H1 (cell line): ENCODE data around the gene PECR. TPM values are rescaled to one million over a fixed set of nuclear protein-coding genes. Genes with fewer than 3 reads are reported as not detected.

ENCODE experiments used
- CTCF ChIA-PET: fragments of 300-600 bp; sonication (Branson Sonifier 250); formaldehyde crosslinking; loops from one replicate; lab custom pipeline; 2021; ENCODE audit not compliant: partially characterized antibody; lab: Charles Lee
- POLR2A ChIA-PET: fragments of 300-600 bp; sonication (Branson Sonifier 250); formaldehyde crosslinking; loops from one replicate; lab custom pipeline; 2021; ENCODE audit warnings: inconsistent platforms; ENCODE audit not compliant: partially characterized antibody; lab: Charles Lee
- DNase-seq, 2 experiments: peaks; one replicate each; pipeline versions ENCODE4 v3.0.0 to v3.0.0-alpha.2; 2010 to 2022; ENCODE audit warnings: low spot score in 2 of 2, low read depth in 1 of 2, mixed read lengths in 1 of 2
- FAIRE-seq: peaks from 2 replicates; lab custom pipeline; 2011; peaks lifted over from hg19 to GRCh38; lab: Jason Lieb, UNC
- H2AFZ ChIP-seq: 2 replicates; pipeline ENCODE4 v1.8.1; 2012; ENCODE audit warnings: low read length, inconsistent platforms
- H2AK5ac ChIP-seq: 2 replicates; pipeline ENCODE4 v1.6.1; 2013; ENCODE audit warnings: low read depth, low read length
- H2BK120ac ChIP-seq: replicated peaks from 2 replicates; pipeline ENCODE3; 2013; ENCODE audit warnings: low read depth, low read length, inconsistent platforms
- H2BK12ac ChIP-seq: 2 replicates; pipeline ENCODE4 v1.6.1; 2013; ENCODE audit warnings: low read depth, low read length
- H2BK15ac ChIP-seq: 2 replicates; pipeline ENCODE4 v1.6.1; 2013; ENCODE audit warnings: low read length
- H2BK20ac ChIP-seq: 2 replicates; pipeline ENCODE4 v1.6.1; 2013; ENCODE audit warnings: low read length
- H2BK5ac ChIP-seq: 2 replicates; pipeline ENCODE4 v1.6.1; 2013; ENCODE audit warnings: low read depth, low read length
- H3K14ac ChIP-seq: 2 replicates; pipeline ENCODE4 v1.6.1; 2013; ENCODE audit warnings: inconsistent platforms; ENCODE audit not compliant: insufficient read length
- H3K18ac ChIP-seq: 2 replicates; pipeline ENCODE4 v1.6.1; 2013; ENCODE audit warnings: low read length; ENCODE audit errors: extremely low read depth
- H3K23ac ChIP-seq: 2 replicates; pipeline ENCODE4 v1.6.1; 2013; ENCODE audit warnings: inconsistent platforms; ENCODE audit not compliant: insufficient read length
- H3K23me2 ChIP-seq: 2 replicates; pipeline ENCODE4 v1.6.1; 2013; ENCODE audit warnings: low read depth, low read length
- H3K27ac ChIP-seq: 2 replicates; pipeline ENCODE4 v1.6.1; 2011; ENCODE audit warnings: low read depth, low read length, inconsistent platforms
- H3K27me3 ChIP-seq, 4 experiments: replicated peaks in 1 of 4; 1 replicate in 1 of 4; 2 replicates in 3 of 4; pipeline versions ENCODE4 v1.6.1 to v1.8.1; 2011 to 2013; ENCODE audit warnings: low read length in 3 of 4, mild to moderate bottlenecking in 3 of 4, inconsistent platforms in 2 of 4, mixed read lengths in 2 of 4, moderate library complexity in 1 of 4; ENCODE audit not compliant: control insufficient read depth in 3 of 4, insufficient read depth in 3 of 4; ENCODE audit errors: extremely low read depth in 1 of 4
- H3K36me3 ChIP-seq, 4 experiments: 2 replicates each; pipeline versions ENCODE4 v1.6.1 to v1.8.1; 2011 to 2013; ENCODE audit warnings: mild to moderate bottlenecking in 4 of 4, low read length in 3 of 4, moderate library complexity in 2 of 4, control low read depth in 1 of 4, inconsistent platforms in 1 of 4; ENCODE audit not compliant: insufficient read depth in 4 of 4, control insufficient read depth in 2 of 4
- H3K4ac ChIP-seq: replicated peaks from 2 replicates; pipeline ENCODE3; 2013; ENCODE audit warnings: low read length, low read depth, mixed read lengths, inconsistent platforms; ENCODE audit not compliant: insufficient read length
- H3K4me1 ChIP-seq, 4 experiments: replicated peaks in 1 of 4; 1 replicate in 1 of 4; 2 replicates in 3 of 4; pipeline versions ENCODE4 v1.6.1 to v1.8.1; 2011 to 2013; ENCODE audit warnings: low read length in 3 of 4, inconsistent platforms in 2 of 4, mixed read lengths in 1 of 4; ENCODE audit not compliant: insufficient read depth in 4 of 4, control insufficient read depth in 3 of 4
- H3K4me2 ChIP-seq, 2 experiments: 2 replicates each; pipeline versions ENCODE4 v1.6.1 to v1.8.1; 2011 to 2013; ENCODE audit warnings: low read depth in 2 of 2, low read length in 2 of 2, control low read depth in 1 of 2, inconsistent platforms in 1 of 2, mild to moderate bottlenecking in 1 of 2; ENCODE audit not compliant: insufficient read depth in 1 of 2
- H3K4me3 ChIP-seq, 4 experiments: fragments of 200-600, 300-600 bp in 1 of 4; sonication (generic), shearing (Covaris generic), sonication (Bioruptor Twin) in 1 of 4; 2 replicates each; pipeline versions ENCODE4 v1.5.1 to v1.8.1; 2011 to 2016; ENCODE audit warnings: low read length in 4 of 4, low read depth in 3 of 4, control low read depth in 2 of 4, inconsistent platforms in 2 of 4, mild to moderate bottlenecking in 2 of 4, mixed read lengths in 1 of 4, moderate library complexity in 1 of 4; ENCODE audit not compliant: insufficient read depth in 2 of 4; ENCODE audit errors: extremely low read depth in 1 of 4
- H3K56ac ChIP-seq: replicated peaks from 2 replicates; pipeline ENCODE3; 2013; ENCODE audit warnings: low read depth, mild to moderate bottlenecking, mixed read lengths, low read length, inconsistent platforms; ENCODE audit not compliant: insufficient read length
- H3K79me1 ChIP-seq: 2 replicates; pipeline ENCODE4 v1.6.1; 2013; ENCODE audit warnings: low read depth, low read length, control low read depth
- H3K79me2 ChIP-seq, 2 experiments: 2 replicates each; pipeline versions ENCODE4 v1.6.1 to v1.8.1; 2012 to 2013; ENCODE audit warnings: low read length in 2 of 2, mild to moderate bottlenecking in 2 of 2, inconsistent platforms in 1 of 2; ENCODE audit not compliant: insufficient read depth in 2 of 2, control insufficient read depth in 1 of 2
- H3K9ac ChIP-seq, 4 experiments: replicated peaks in 1 of 4; 1 replicate in 1 of 4; 2 replicates in 3 of 4; pipeline versions ENCODE4 v1.6.1 to v1.8.1; 2011 to 2013; ENCODE audit warnings: low read depth in 3 of 4, low read length in 3 of 4, control low read depth in 2 of 4, mild to moderate bottlenecking in 2 of 4, moderate library complexity in 2 of 4, inconsistent platforms in 1 of 4; ENCODE audit errors: extremely low read depth in 1 of 4
- H3K9me3 ChIP-seq, 2 experiments: 2 replicates each; pipeline versions ENCODE4 v1.6.1 to v1.8.1; 2012 to 2013; ENCODE audit warnings: mild to moderate bottlenecking in 2 of 2, moderate library complexity in 2 of 2, control low read depth in 1 of 2, inconsistent platforms in 1 of 2, low read depth in 1 of 2, low read length in 1 of 2, mixed read lengths in 1 of 2; ENCODE audit not compliant: insufficient read depth in 2 of 2
- H4K20me1 ChIP-seq, 2 experiments: replicated peaks in 1 of 2; 2 replicates each; pipeline versions ENCODE3 to v1.8.1; 2011 to 2013; ENCODE audit warnings: inconsistent platforms in 2 of 2, low read length in 2 of 2, mild to moderate bottlenecking in 1 of 2; ENCODE audit not compliant: insufficient read depth in 2 of 2, control insufficient read depth in 1 of 2
- H4K5ac ChIP-seq: 2 replicates; pipeline ENCODE4 v1.6.1; 2013; ENCODE audit warnings: low read length, low read depth, mixed read lengths, inconsistent platforms; ENCODE audit not compliant: insufficient read length
- H4K8ac ChIP-seq: 2 replicates; pipeline ENCODE4 v1.8.0; 2013; ENCODE audit warnings: mild to moderate bottlenecking, moderate library complexity, low read length, inconsistent platforms; ENCODE audit not compliant: insufficient read depth; ENCODE audit errors: extremely low read depth
- H4K91ac ChIP-seq: replicated peaks from 2 replicates; pipeline ENCODE3; 2013; ENCODE audit warnings: low read length, mixed read lengths, inconsistent platforms; ENCODE audit not compliant: insufficient read length
- ATF3 ChIP-seq: IDR thresholded peaks from 2 replicates; pipeline ENCODE4 v1.6.1; 2011; ENCODE audit warnings: low read depth, mild to moderate bottlenecking, low read length; ENCODE audit not compliant: insufficient read depth
- BACH1 ChIP-seq: IDR thresholded peaks from 2 replicates; pipeline ENCODE4 v1.6.1; 2012; ENCODE audit warnings: low read length, improper control_type of control experiment
- BCL11A ChIP-seq, 2 experiments: IDR thresholded peaks; one replicate each; pipeline ENCODE4 v1.6.1; 2011; ENCODE audit warnings: low read depth in 2 of 2, low read length in 2 of 2, mild to moderate bottlenecking in 2 of 2
- BRCA1 ChIP-seq: IDR thresholded peaks from 2 replicates; pipeline ENCODE4 v1.6.1; 2012; ENCODE audit warnings: low read depth, low read length, improper control_type of control experiment
- CBX5 ChIP-seq: fragments of 300-800, 300-1000 bp; sonication (generic); IDR thresholded peaks from 2 replicates; pipeline ENCODE4 v1.7.1; 2016; ENCODE audit warnings: antibody characterized with exemption, low read length, low read depth
- CBX8 ChIP-seq: fragments of 300-800, 300-1000 bp; sonication (generic); IDR thresholded peaks from 2 replicates; pipeline ENCODE4 v1.7.1; 2016; ENCODE audit warnings: low read depth, low read length, borderline replicate concordance
- CEBPB ChIP-seq: IDR thresholded peaks from 2 replicates; pipeline ENCODE4 v1.6.1; 2012; ENCODE audit warnings: low read depth, low read length
- CHD2 ChIP-seq: IDR thresholded peaks from 2 replicates; pipeline ENCODE4 v1.6.1; 2012; ENCODE audit warnings: low read length, improper control_type of control experiment
- CREB1 ChIP-seq: IDR thresholded peaks from 2 replicates; pipeline ENCODE4 v1.6.1; 2012; ENCODE audit warnings: inconsistent platforms
- JUN ChIP-seq: IDR thresholded peaks from 2 replicates; pipeline ENCODE4 v1.6.1; 2011; ENCODE audit warnings: low read depth, mild to moderate bottlenecking, improper control_type of control experiment, low read length
- JUND ChIP-seq: IDR thresholded peaks from 2 replicates; pipeline ENCODE4 v1.6.1; 2011; ENCODE audit warnings: mild to moderate bottlenecking, improper control_type of control experiment, low read length
- KDM4A ChIP-seq: IDR thresholded peaks from one replicate; pipeline ENCODE4 v1.7.1; 2012; ENCODE audit warnings: low read depth, mild to moderate bottlenecking, moderate library complexity, low read length, inconsistent platforms; ENCODE audit not compliant: severe bottlenecking
- POLR2A ChIP-seq, 2 experiments: IDR thresholded peaks; 1 replicate in 1 of 2; 2 replicates in 1 of 2; pipeline ENCODE4 v1.6.1; 2011; ENCODE audit warnings: low read depth in 2 of 2, low read length in 2 of 2, mild to moderate bottlenecking in 2 of 2; ENCODE audit errors: control extremely low read depth in 1 of 2
- SIX5 ChIP-seq: IDR thresholded peaks from 2 replicates; pipeline ENCODE4 v1.6.1; 2011; ENCODE audit warnings: mild to moderate bottlenecking, low read depth, low read length
- TEAD4 ChIP-seq: IDR thresholded peaks from 2 replicates; pipeline ENCODE4 v1.6.1; 2012; ENCODE audit warnings: low read depth, low read length, inconsistent platforms, mixed read lengths
- YY1 ChIP-seq: IDR thresholded peaks from 2 replicates; pipeline ENCODE4 v1.6.1; 2011; ENCODE audit warnings: low read depth, mild to moderate bottlenecking, low read length
- WGBS, 2 experiments: shearing (Covaris generic) in 1 of 2; methylation state at CpG; one replicate each; pipeline versions ENCODE4 v1.1.6 to v1.1.7; 2013 to 2015; ENCODE audit warnings: low lambda C conversion rate in 2 of 2, mixed read lengths in 2 of 2, inconsistent platforms in 1 of 2, low coverage in 1 of 2, missing lambda C conversion rate in 1 of 2; ENCODE audit not compliant: insufficient replicate concordance in 2 of 2, insufficient coverage in 1 of 2, insufficient read length in 1 of 2; ENCODE audit errors: extremely low coverage in 1 of 2, missing lambda C conversion rate in 1 of 2; 5-methylcytosine and 5-hydroxymethylcytosine counted together
- polyA plus RNA-seq, 7 experiments: library from polyadenylated mRNA; depleted of rRNA in 3 of 7; stranded (reverse) in 5 of 7; unstranded in 2 of 7; fragments of >200 nt in 5 of 7; fragments of 200-250 nt in 2 of 7; gene quantifications; 1 replicate in 5 of 7; 2 replicates in 1 of 7; 4 replicates in 1 of 7; pipeline versions ENCODE4 v1.2.1 to v1.2.3, GENCODE V29; 2011 to 2013; ENCODE audit warnings: missing spikeins in 2 of 7, mixed read lengths in 2 of 7
- total RNA-seq: library from RNA; stranded (reverse); fragmentation: NEBNext Ultra II Directional; extraction: Animal tissue kit (Norgen Biotek cat#: 25700); gene quantifications from 2 replicates; pipeline ENCODE4 v1.2.1, GENCODE V29; 2021

PECR gene
- total and polyA plus RNA-seq, 2 of the 8 experiments (the other 6 are each of a cell fraction or from before 2014, with no cell fraction given): 15.9 to 19.2 TPM

- FAIRE-seq: no peak
- H2BK15ac ChIP-seq: no peak overlapping the region
- H3K23me2 ChIP-seq: no peaks in the 10 kb centered on the region
- H3K27ac ChIP-seq: no peak overlapping the region
- no peaks in the 10 kb centered on the region for H3K9me3 ChIP-seq
- H2BK120ac ChIP-seq: no peak overlapping the region
- H4K5ac ChIP-seq: no peak overlapping the region
- CTCF ChIA-PET: interaction anchor here (3.4 kb wide), 1 partner anchor 21 kb away, joined by 19 read pairs; no protein-coding TSS in a partner anchor
- H4K91ac ChIP-seq: no peak overlapping the region
- no peak overlapping the region for H2AFZ ChIP-seq
- H3K79me2 ChIP-seq: no peaks in the 10 kb centered on the region
- H3K9ac ChIP-seq: no peak overlapping the region
- no peak overlapping the region for H3K4me3 ChIP-seq
- H2BK20ac ChIP-seq: no peak overlapping the region
- H2BK12ac ChIP-seq: no peak overlapping the region
- H3K27me3 ChIP-seq: no peaks in the 10 kb centered on the region
- peaks cover 0 to 4% (median 0%) of the 10 kb centered on the region in 4 experiments; a peak in 2 of 8 replicates for H3K36me3 ChIP-seq
- peaks cover 0 to 2% (median 0%) of the 10 kb centered on the region in 4 experiments; a peak in 1 of 7 replicates for H3K4me1 ChIP-seq
- H2AK5ac ChIP-seq: no peak overlapping the region
- no peaks in the 10 kb centered on the region for H4K20me1 ChIP-seq
- H3K18ac ChIP-seq: no peak overlapping the region
- H3K4me2 ChIP-seq: no peak overlapping the region
- H3K56ac ChIP-seq: no peak overlapping the region
- TF ChIP-seq ATF3: no peak
- TF ChIP-seq CBX8: no peak
- no peak for TF ChIP-seq SIX5
- TF ChIP-seq BACH1: no peak
- TF ChIP-seq CBX5: no peak
- TF ChIP-seq CHD2: no peak
- no peak for TF ChIP-seq BCL11A (IDR thresholded peaks at IDR 0.05; ENCODE audit: low read depth in 2 of 2, low read length in 2 of 2)
- TF ChIP-seq CEBPB: no peak
- no peak for TF ChIP-seq BRCA1
- TF ChIP-seq POLR2A (IDR thresholded peaks at IDR 0.05; ENCODE audit: control extremely low read depth in 1 of 2, low read depth in 2 of 2, low read length in 2 of 2): no peak
- no peak for TF ChIP-seq CREB1
- no peak for TF ChIP-seq YY1
- TF ChIP-seq KDM4A: no peak
- no peak for TF ChIP-seq TEAD4
- no peak for TF ChIP-seq JUND
- no peak for TF ChIP-seq JUN
- H3K4ac ChIP-seq: no peak overlapping the region
- POLR2A ChIA-PET: interaction anchor here (0.6 to 1.0 kb wide), 3 partner anchors 24 to 54 kb away, joined by 3 read pairs; partner anchors contain the start of genes PECR and TMEM169
- H3K14ac ChIP-seq: no peak overlapping the region
- H3K79me1 ChIP-seq: no peaks in the 10 kb centered on the region
- no peak for DNase-seq
- H2BK5ac ChIP-seq: no peak overlapping the region
- 83% methylated on average over 3 of the region's 3 CpGs; no CpG with 5 or more reads in 1 of the 2 experiments for WGBS, 2 experiments
- no peak overlapping the region for H4K8ac ChIP-seq
- no peak overlapping the region for H3K23ac ChIP-seq
Measured at GRCh38 chr2:216056739-216057138, 24.9 kb downstream of the PECR start.
